HUES48 (cell line): ENCODE data around the gene RPTN.

Source experiments
- H3K27ac ChIP-seq: one replicate; pipeline ENCODE4 v1.7.0; 2013; ENCODE audit warnings: low read depth, low read length, inconsistent platforms
- H3K27me3 ChIP-seq: 2 replicates; pipeline ENCODE4 v1.6.1; 2013; ENCODE audit warnings: mild to moderate bottlenecking, low read length; ENCODE audit not compliant: control insufficient read depth, insufficient read depth
- H3K36me3 ChIP-seq: 2 replicates; pipeline ENCODE4 v1.6.1; 2013; ENCODE audit warnings: low read length; ENCODE audit not compliant: control insufficient read depth, insufficient read depth
- H3K4me1 ChIP-seq: 2 replicates; pipeline ENCODE4 v1.6.1; 2013; ENCODE audit warnings: mild to moderate bottlenecking, low read length; ENCODE audit not compliant: control insufficient read depth, insufficient read depth
- H3K4me3 ChIP-seq: 2 replicates; pipeline ENCODE4 v1.5.1; 2013; ENCODE audit warnings: mild to moderate bottlenecking, low read depth, low read length
- H3K9ac ChIP-seq: 2 replicates; pipeline ENCODE4 v1.6.1; 2013; ENCODE audit warnings: mild to moderate bottlenecking, low read depth, low read length, moderate library complexity
- H3K9me3 ChIP-seq: 2 replicates; pipeline ENCODE4 v1.6.1; 2013; ENCODE audit warnings: low read length; ENCODE audit not compliant: control insufficient read depth, insufficient read depth

RPTN gene

GRCh38 chr1:152137215-152137614, 21.8 kb downstream of the RPTN start:
- Histone ChIP-seq H3K4me3 (no peak overlapping the region), H3K9ac (no peak overlapping the region), H3K27me3 (no peaks in the 10 kb centered on the region), H3K36me3 (no peaks in the 10 kb centered on the region), H3K9me3 (peaks cover 7% of the 10 kb centered on the region), H3K4me1 (no peaks in the 10 kb centered on the region), H3K27ac (no peak overlapping the region)

DNA sequence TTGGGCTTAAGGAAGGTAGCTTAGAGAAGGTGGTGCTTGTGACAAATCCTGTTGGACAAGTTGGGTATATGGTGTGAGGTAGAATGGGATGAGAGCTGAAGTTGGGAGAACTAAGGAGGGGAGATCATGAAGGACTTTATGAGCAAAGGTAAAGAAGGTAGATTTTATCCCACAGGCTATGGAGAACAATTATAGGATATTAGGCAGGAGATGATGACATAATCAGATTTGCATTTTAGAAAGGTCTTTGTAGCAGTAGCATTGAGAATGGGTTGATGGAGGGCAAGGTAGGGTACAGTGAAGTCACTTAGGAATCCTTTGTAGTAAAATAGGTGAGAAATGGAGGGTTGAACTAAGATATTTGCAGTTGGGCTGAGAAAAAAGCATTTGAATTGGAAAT, 28.8 kb downstream of the RPTN start:
- Histone ChIP-seq H3K27me3 (no peaks in the 10 kb centered on the region), H3K4me1 (no peaks in the 10 kb centered on the region), H3K4me3 (no peak overlapping the region), H3K27ac (no peak overlapping the region), H3K9ac (no peak overlapping the region), H3K9me3 (peaks cover 17% of the 10 kb centered on the region), H3K36me3 (no peaks in the 10 kb centered on the region)

DNA sequence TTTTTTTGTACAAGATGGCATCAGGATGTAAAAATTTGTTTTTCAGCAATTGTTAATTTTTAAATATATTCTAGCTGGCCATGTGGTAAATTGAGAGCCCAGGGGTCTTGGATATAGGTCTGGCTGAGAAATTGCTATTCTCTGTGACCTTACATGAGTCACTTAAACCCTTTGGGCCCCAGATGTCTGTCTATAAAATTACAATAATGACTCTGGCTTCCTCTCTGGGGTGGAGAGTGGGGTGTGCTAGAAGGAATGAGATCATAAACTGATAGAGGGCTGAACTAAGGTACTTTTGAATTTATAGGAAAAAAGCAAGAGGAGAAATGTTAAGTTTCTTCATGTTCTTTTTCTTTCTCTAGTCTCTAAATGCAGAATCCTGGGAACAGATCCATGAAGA, 31.4 kb downstream of the RPTN start:
- Histone ChIP-seq H3K27me3 (peaks cover 3% of the 10 kb centered on the region; the same call in 1 of the 2 replicates), H3K9me3 (peaks cover 12% of the 10 kb centered on the region), H3K27ac (no peak overlapping the region), H3K4me3 (no peak overlapping the region), H3K9ac (no peak overlapping the region), H3K36me3 (no peaks in the 10 kb centered on the region), H3K4me1 (no peaks in the 10 kb centered on the region)

GRCh38 chr1:152125834-152126443, 33.1 kb downstream of the RPTN start:
- Histone ChIP-seq H3K4me1 (no peaks in the 10 kb centered on the region), H3K27ac (no peak overlapping the region), H3K27me3 (peaks cover 3% of the 10 kb centered on the region; the same call in 1 of the 2 replicates), H3K9me3 (peaks cover 8% of the 10 kb centered on the region; the same call in 1 of the 2 replicates), H3K4me3 (no peak overlapping the region), H3K36me3 (no peaks in the 10 kb centered on the region), H3K9ac (no peak overlapping the region)

- H3K9me3 ChIP-seq: no peaks in the 10 kb centered on the region; the same call in 1 of the 2 replicates
- H3K27me3 ChIP-seq: peaks cover 32% of the 10 kb centered on the region
- no peaks in the 10 kb centered on the region for H3K4me1 ChIP-seq
- no peaks in the 10 kb centered on the region for H3K36me3 ChIP-seq
- no peak overlapping the region for H3K9ac ChIP-seq
- H3K4me3 ChIP-seq: no peak overlapping the region
- no peak overlapping the region for H3K27ac ChIP-seq
Measured at GRCh38 chr1:152118915-152119314, 40.1 kb downstream of the RPTN start.

DNA sequence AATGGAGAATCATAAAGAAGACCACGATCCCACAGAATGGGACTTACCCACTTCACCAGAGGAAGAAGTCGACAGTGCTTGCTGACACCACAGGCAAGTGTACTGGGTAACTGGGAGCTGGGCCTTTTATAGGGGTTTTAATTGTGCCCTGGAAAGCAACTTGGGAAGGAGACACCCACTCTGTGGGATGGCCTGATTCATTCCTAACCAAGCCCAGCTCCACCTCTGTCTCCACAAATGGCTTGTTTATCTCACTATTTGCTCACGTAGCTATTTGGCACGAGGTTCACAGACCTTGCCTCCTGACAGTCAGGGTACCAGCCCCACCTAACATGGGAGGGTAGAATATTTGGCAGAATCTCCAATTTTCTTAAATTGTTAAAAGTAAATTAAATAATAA, 43.7 kb downstream of the RPTN start, which contains the start of gene TCHH:
Gene TCHH (minus strand): TSS at position 101 of the 400 bp plus-strand sequence. CDS start 1,364 bp downstream, outside the sequence.
- H3K9ac ChIP-seq: no peak within 1 kb of the TSS
- no peak within 1 kb of the TSS for H3K27ac ChIP-seq
- no peaks in the 10 kb centered on the region for H3K36me3 ChIP-seq
- H3K4me1 ChIP-seq: peaks cover 8% of the 10 kb centered on the region
- peaks cover 68% of the 10 kb centered on the region for H3K27me3 ChIP-seq
- H3K9me3 ChIP-seq: no peaks in the 10 kb centered on the region; the same call in 1 of the 2 replicates
- no peak within 1 kb of the TSS for H3K4me3 ChIP-seq

GRCh38 chr1:152112885-152113432, 46.1 kb downstream of the RPTN start:
- Histone ChIP-seq H3K4me1 (peaks cover 8% of the 10 kb centered on the region), H3K36me3 (no peaks in the 10 kb centered on the region), H3K4me3 (peak overlapping the region; percentile 48), H3K9ac (no peak overlapping the region), H3K27me3 (peaks cover 91% of the 10 kb centered on the region), H3K9me3 (peaks cover 12% of the 10 kb centered on the region), H3K27ac (no peak overlapping the region)

DNA sequence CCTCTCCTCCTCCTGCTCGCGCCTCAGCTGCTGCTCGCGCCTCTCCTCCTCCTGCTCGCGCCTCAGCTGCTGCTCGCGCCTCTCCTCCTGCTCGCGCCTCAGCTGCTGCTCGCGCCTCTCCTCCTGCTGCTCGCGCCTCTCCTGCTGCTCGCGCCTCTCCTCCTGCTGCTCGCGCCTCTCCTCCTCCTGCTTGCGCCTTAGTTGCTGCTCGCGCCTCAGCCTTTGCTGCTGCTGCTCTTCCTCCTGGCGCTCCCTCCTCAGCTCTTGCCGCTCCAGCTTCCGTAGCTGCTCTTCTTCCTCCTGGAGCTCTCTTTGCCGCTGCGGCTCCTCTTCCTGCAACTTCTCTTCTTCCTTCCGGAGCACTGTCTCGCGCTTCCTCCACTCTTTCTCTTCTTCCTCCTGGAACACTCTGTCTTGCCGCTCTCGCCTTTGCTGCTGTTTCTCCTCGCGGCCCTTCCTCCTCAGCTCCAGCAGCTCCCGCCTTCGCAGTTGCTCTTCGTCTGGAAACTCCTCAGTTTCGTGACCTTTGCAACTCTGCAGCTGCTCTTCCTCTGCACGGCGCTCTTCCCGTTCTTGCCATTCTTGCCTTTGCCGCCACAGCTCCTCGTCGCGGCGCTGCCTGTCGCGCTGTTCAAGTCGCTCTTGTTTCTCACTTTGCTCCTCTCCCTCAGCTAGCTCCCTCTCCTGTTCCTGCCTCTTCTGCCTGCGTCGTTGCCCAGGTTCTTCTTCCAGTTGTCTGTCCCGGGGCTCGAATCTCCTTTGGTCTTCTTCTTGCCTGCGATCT, 46.7 kb downstream of the RPTN start:
- Histone ChIP-seq H3K9me3 (peaks cover 12% of the 10 kb centered on the region), H3K27me3 (peaks cover 98% of the 10 kb centered on the region), H3K9ac (no peak overlapping the region), H3K4me1 (peaks cover 8% of the 10 kb centered on the region), H3K27ac (no peak overlapping the region), H3K4me3 (peak overlapping the region; percentile 48), H3K36me3 (no peaks in the 10 kb centered on the region)

GRCh38 chr1:152111515-152111968, 47.5 kb downstream of the RPTN start:
- H3K27me3 ChIP-seq: peaks cover 100% of the 10 kb centered on the region

GRCh38 chr1:152110860-152111514, 48.0 kb downstream of the RPTN start:
- H3K27me3 ChIP-seq: peaks cover 100% of the 10 kb centered on the region

More at GRCh38 chr1:152111515-152111968, 47.5 kb downstream of the RPTN start:
- H3K4me3 ChIP-seq: peak overlapping the region; percentile 45; the same call in 1 of the 2 replicates
- H3K27ac ChIP-seq: no peak overlapping the region
- peaks cover 12% of the 10 kb centered on the region for H3K9me3 ChIP-seq
- H3K9ac ChIP-seq: no peak overlapping the region
- H3K4me1 ChIP-seq: peaks cover 8% of the 10 kb centered on the region
- H3K36me3 ChIP-seq: no peaks in the 10 kb centered on the region

More at GRCh38 chr1:152110860-152111514, 48.0 kb downstream of the RPTN start:
- Histone ChIP-seq H3K4me3 (peak overlapping the region; percentile 45; the same call in 1 of the 2 replicates), H3K9me3 (peaks cover 12% of the 10 kb centered on the region), H3K27ac (no peak overlapping the region), H3K4me1 (peaks cover 8% of the 10 kb centered on the region), H3K36me3 (no peaks in the 10 kb centered on the region), H3K9ac (no peak overlapping the region)
